GM12891 (cell line): ENCODE results near the gene MAZ.

Experiments used
- POLR2A ChIP-seq: IDR thresholded peaks from 2 replicates; pipeline ENCODE4 v1.6.1; 2011; ENCODE audit warnings: low read depth, low read length, control low read depth
- POLR2AphosphoS5 ChIP-seq: IDR thresholded peaks from 2 replicates; pipeline ENCODE4 v1.6.1; 2011; ENCODE audit warnings: low read depth, low read length, control low read depth
- SPI1 ChIP-seq: IDR thresholded peaks from 2 replicates; pipeline ENCODE4 v1.6.1; 2011; ENCODE audit warnings: low read depth, low read length, control low read depth
- TAF1 ChIP-seq: IDR thresholded peaks from 2 replicates; pipeline ENCODE4 v1.6.1; 2011; ENCODE audit warnings: low read depth, low read length, control low read depth

- peak; percentile 82 for TF ChIP-seq TAF1
- TF ChIP-seq POLR2AphosphoS5 = peak; percentile 89
- peak; percentile 76 for TF ChIP-seq POLR2A
- peak; percentile 67 for TF ChIP-seq SPI1
These were observed 864 bp upstream of the MAZ start for GRCh38 chr16:29805232-29806098.
